ENCODE results near the gene UBR1. TPM values are rescaled to one million over a fixed set of nuclear protein-coding genes. Genes with fewer than 3 reads are reported as not detected.
"Not testable (repeated sequence)": the region's sequence is repeated elsewhere in the genome, so short reads cannot be mapped to it uniquely, and the experiment has no call there.

The UBR1 gene
- total RNA-seq, 3 donors from 2014 or later = 33.0 to 52.5 (median 48.5) TPM

- Histone ChIP-seq H3K27me3 (no peaks in the 10 kb centered on the region), H3K36me3 (no peaks in the 10 kb centered on the region), H3K4me3 (no peak overlapping the region), H3K27ac (no peak overlapping the region), H3K4me1 (no peaks in the 10 kb centered on the region), H3K9me3 (no peaks in the 10 kb centered on the region)
- DNase-seq (ENCODE audit: low spot score in 2 of 2) = no peak
- intact Hi-C loops (cut with DNase I; ENCODE audit: low total_unique reads) = no loop called here
- TF ChIP-seq POLR2A (IDR thresholded peaks at IDR 0.05) (no peak), POLR2AphosphoS5 (IDR thresholded peaks at IDR 0.05) (no peak)
- TF ChIP-seq, protein P1, sequence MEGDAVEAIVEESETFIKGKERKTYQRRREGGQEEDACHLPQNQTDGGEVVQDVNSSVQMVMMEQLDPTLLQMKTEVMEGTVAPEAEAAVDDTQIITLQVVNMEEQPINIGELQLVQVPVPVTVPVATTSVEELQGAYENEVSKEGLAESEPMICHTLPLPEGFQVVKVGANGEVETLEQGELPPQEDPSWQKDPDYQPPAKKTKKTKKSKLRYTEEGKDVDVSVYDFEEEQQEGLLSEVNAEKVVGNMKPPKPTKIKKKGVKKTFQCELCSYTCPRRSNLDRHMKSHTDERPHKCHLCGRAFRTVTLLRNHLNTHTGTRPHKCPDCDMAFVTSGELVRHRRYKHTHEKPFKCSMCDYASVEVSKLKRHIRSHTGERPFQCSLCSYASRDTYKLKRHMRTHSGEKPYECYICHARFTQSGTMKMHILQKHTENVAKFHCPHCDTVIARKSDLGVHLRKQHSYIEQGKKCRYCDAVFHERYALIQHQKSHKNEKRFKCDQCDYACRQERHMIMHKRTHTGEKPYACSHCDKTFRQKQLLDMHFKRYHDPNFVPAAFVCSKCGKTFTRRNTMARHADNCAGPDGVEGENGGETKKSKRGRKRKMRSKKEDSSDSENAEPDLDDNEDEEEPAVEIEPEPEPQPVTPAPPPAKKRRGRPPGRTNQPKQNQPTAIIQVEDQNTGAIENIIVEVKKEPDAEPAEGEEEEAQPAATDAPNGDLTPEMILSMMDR (IDR thresholded peaks at IDR 0.05) = no peak
Measured at GRCh38 chr15:43042885-43043284, 63.0 kb downstream of the UBR1 start.

DNA sequence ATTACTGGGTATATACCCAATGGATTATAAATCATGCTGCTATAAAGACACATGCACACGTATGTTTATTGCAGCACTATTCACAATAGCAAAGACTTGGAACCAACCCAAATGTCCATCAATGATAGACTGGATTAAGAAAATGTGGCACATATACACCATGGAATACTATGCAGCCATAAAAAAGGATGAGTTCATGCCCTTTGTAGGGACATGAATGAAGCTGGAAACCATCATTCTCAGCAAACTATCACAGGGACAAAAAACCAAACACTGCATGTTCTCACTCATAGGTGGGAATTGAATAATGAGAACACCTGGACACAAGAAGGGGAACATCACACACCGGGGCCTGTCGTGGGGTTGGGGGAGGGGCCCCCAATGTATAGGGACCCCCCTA, 64.8 kb downstream of the UBR1 start:
- intact Hi-C loops (cut with DNase I; ENCODE audit: low total_unique reads); H3K36me3 ChIP-seq: not testable (repeated sequence)

DNA sequence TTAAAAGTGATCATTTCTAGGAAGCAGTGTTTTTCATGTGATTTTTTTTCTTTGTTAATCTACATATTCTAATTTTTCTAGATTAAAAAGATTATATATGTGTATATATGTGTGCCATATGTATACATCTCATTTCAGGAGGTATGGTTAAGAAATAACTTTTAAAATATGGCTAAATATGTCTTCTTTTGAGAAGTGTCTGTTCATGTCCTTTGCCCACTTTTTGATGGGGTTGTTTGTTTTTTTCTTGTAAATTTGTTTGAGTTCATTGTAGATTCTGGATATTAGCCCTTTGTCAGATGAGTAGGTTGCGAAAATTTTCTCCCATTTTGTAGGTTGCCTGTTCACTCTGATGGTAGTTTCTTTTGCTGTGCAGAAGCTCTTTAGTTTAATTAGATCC, 70.6 kb downstream of the UBR1 start:
- H3K4me3 ChIP-seq; H3K4me1 ChIP-seq; H3K27ac ChIP-seq; H3K9me3 ChIP-seq; DNase-seq (ENCODE audit: low spot score in 2 of 2); H3K36me3 ChIP-seq; intact Hi-C loops (cut with DNase I; ENCODE audit: low total_unique reads); H3K27me3 ChIP-seq: not testable (repeated sequence)

More for the DNA sequence above, 64.8 kb downstream of the UBR1 start:
- H3K27ac ChIP-seq; DNase-seq (ENCODE audit: low spot score in 2 of 2); H3K9me3 ChIP-seq; H3K4me3 ChIP-seq; H3K4me1 ChIP-seq; H3K27me3 ChIP-seq: not testable (repeated sequence)

DNA sequence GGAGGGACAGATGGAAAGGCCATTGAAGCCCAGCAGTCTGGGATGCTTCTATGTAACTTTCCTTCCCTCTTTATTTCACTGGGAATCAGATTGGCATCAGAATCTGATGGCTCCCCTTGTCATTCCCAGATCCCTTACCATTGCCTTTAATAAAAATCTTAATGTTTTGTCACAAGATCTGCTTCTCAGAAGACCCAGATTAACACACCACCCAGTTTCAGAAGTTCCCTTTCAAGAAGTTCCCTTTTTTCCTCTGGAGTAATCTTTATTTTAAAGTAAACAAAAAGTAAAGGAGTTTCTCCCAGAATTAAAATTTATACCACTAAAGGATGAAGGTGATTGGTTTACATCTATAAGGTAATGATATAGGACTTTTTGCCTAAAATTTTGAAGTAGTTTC, 76.4 kb downstream of the UBR1 start:
- intact Hi-C loops (cut with DNase I; ENCODE audit: low total_unique reads) = no loop called here
- peaks cover 16% of the 10 kb centered on the region for H3K36me3 ChIP-seq
- H3K9me3 ChIP-seq = no peaks in the 10 kb centered on the region
- no peak overlapping the region for H3K27ac ChIP-seq
- no peak overlapping the region for H3K4me3 ChIP-seq
- no peak for DNase-seq (ENCODE audit: low spot score in 2 of 2)
- TF ChIP-seq POLR2A (IDR thresholded peaks at IDR 0.05) = no peak
- TF ChIP-seq, protein P1 (IDR thresholded peaks at IDR 0.05) = no peak
- TF ChIP-seq POLR2AphosphoS5 (IDR thresholded peaks at IDR 0.05) = no peak
- no peaks in the 10 kb centered on the region for H3K4me1 ChIP-seq
- H3K27me3 ChIP-seq = no peaks in the 10 kb centered on the region

DNA sequence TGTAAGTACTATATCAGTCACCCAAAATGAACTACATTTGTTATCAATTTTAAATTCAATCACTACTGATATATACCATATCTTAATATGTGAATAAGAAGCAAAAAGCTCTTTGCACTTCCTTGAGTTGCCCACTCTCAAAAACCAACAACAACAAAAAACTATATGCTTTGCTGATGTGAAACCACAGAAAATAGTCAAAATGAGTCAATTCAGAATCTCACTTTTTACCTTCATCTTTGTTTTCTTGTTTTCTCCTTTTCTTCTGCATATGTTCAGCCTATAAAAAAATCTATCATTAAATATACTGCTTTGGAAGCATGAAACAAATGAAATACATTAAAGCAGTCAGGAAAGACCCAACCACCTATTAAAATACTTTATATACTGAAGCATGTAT, 80.7 kb downstream of the UBR1 start:
- intact Hi-C loops (cut with DNase I; ENCODE audit: low total_unique reads) = no loop called here
- H3K36me3 ChIP-seq = peaks cover 20% of the 10 kb centered on the region
- TF ChIP-seq POLR2A (IDR thresholded peaks at IDR 0.05) (no peak), POLR2AphosphoS5 (IDR thresholded peaks at IDR 0.05) (no peak)
- TF ChIP-seq, protein P1 (IDR thresholded peaks at IDR 0.05) = no peak

GRCh38 chr15:43014671-43015070, 91.2 kb downstream of the UBR1 start:
- H3K27ac ChIP-seq; H3K27me3 ChIP-seq; intact Hi-C loops (cut with DNase I; ENCODE audit: low total_unique reads); H3K9me3 ChIP-seq; H3K4me3 ChIP-seq; H3K4me1 ChIP-seq; H3K36me3 ChIP-seq; DNase-seq (ENCODE audit: low spot score in 2 of 2): not testable (repeated sequence)

More for the DNA sequence above, 80.7 kb downstream of the UBR1 start:
- Histone ChIP-seq H3K4me3 (no peak overlapping the region), H3K27ac (no peak overlapping the region), H3K4me1 (no peaks in the 10 kb centered on the region), H3K27me3 (no peaks in the 10 kb centered on the region), H3K9me3 (no peaks in the 10 kb centered on the region)
- no peak for DNase-seq (ENCODE audit: low spot score in 2 of 2)

DNA sequence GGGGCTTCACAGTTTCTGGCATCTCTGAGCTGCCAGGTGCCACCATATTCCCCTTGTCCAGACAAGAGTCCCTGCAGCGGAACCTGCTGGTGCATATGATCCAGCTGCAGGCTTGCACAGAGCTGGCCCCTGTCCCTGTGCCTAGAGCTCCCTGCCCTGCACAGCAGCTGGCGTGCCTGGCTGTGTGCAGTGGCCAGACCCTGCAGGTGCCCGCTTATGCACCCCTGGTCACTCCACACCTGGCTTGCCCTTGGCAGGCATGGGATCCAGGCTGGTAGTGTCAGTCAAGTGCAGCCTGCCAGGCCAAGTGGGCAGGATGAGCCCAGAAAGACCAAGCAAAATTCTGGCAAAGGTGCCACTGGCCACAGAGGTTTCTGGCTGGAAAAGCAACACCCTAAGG, 96.6 kb downstream of the UBR1 start:
- peaks cover 7% of the 10 kb centered on the region for H3K36me3 ChIP-seq
- H3K27me3 ChIP-seq = no peaks in the 10 kb centered on the region
- no peak for TF ChIP-seq POLR2A (IDR thresholded peaks at IDR 0.05)
- intact Hi-C loops (cut with DNase I; ENCODE audit: low total_unique reads) = no loop called here
- H3K27ac ChIP-seq = no peak overlapping the region
- no peak for DNase-seq (ENCODE audit: low spot score in 2 of 2)
- no peak overlapping the region for H3K4me3 ChIP-seq
- no peaks in the 10 kb centered on the region for H3K9me3 ChIP-seq
- H3K4me1 ChIP-seq = no peaks in the 10 kb centered on the region
